K562 (cell line): ENCODE data around the gene CNTF.

Experiments
- BDP1 ChIP-seq: IDR thresholded peaks from 3 replicates; pipeline ENCODE4 v1.6.1; 2011; ENCODE audit not compliant: insufficient read length, insufficient read depth
- CREB1 ChIP-seq, 2 experiments: sonication (generic) in 1 of 2; formaldehyde crosslinking in 1 of 2; IDR thresholded peaks; 2 replicates each; pipeline versions ENCODE4 v1.6.1 to v1.8.0; 2012 to 2022; ENCODE audit warnings: inconsistent platforms in 1 of 2, mild to moderate bottlenecking in 1 of 2, missing genetic modification reagents in 1 of 2, moderate library complexity in 1 of 2
- MAFF ChIP-seq: IDR thresholded peaks from 2 replicates; pipeline ENCODE4 v1.6.1; 2012; ENCODE audit warnings: low read length, improper control_type of control experiment
- TF ChIP-seq, protein P1 (sequence below), 2 experiments: fragments of 450-650 bp; formaldehyde crosslinking in 1 of 2; IDR thresholded peaks; 2 replicates each; pipeline versions ENCODE4 v1.4.0 to v1.6.1; 2014 to 2020; ENCODE audit warnings: mild to moderate bottlenecking in 2 of 2, borderline replicate concordance in 1 of 2, low read depth in 1 of 2
- TF ChIP-seq, protein P2 (sequence below), 3 experiments: IDR thresholded peaks in 2 of 3; conservative IDR thresholded peaks in 1 of 3; 2 replicates each; pipeline ENCODE4 v1.5.1; 2011 to 2012; ENCODE audit warnings: low read length in 3 of 3, mild to moderate bottlenecking in 3 of 3, control low read depth in 2 of 3, improper control_type of control experiment in 1 of 3, inconsistent platforms in 1 of 3, low read depth in 1 of 3, mixed read lengths in 1 of 3, moderate library complexity in 1 of 3; ENCODE audit not compliant: insufficient read depth in 2 of 3

DNA sequence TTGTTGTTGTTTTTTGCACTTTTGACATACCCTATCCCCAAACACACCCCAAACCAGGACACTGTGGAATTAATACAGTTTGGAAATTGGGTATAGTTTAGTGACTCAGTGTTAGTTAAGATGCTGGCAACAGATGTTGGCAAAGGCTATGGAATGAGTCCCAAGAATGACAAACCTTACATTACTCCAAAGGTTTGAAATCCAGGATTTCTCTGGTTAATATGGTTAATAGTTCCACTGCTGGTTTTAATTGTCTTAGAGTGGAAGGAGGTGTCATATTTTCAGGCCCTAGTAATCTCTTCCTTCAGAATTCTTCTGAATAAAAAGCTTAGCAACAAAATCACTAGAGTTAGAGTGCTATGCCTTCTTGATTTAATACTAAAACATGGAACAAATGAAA, 47.6 kb upstream of the CNTF start:
- TF ChIP-seq, protein P1, sequence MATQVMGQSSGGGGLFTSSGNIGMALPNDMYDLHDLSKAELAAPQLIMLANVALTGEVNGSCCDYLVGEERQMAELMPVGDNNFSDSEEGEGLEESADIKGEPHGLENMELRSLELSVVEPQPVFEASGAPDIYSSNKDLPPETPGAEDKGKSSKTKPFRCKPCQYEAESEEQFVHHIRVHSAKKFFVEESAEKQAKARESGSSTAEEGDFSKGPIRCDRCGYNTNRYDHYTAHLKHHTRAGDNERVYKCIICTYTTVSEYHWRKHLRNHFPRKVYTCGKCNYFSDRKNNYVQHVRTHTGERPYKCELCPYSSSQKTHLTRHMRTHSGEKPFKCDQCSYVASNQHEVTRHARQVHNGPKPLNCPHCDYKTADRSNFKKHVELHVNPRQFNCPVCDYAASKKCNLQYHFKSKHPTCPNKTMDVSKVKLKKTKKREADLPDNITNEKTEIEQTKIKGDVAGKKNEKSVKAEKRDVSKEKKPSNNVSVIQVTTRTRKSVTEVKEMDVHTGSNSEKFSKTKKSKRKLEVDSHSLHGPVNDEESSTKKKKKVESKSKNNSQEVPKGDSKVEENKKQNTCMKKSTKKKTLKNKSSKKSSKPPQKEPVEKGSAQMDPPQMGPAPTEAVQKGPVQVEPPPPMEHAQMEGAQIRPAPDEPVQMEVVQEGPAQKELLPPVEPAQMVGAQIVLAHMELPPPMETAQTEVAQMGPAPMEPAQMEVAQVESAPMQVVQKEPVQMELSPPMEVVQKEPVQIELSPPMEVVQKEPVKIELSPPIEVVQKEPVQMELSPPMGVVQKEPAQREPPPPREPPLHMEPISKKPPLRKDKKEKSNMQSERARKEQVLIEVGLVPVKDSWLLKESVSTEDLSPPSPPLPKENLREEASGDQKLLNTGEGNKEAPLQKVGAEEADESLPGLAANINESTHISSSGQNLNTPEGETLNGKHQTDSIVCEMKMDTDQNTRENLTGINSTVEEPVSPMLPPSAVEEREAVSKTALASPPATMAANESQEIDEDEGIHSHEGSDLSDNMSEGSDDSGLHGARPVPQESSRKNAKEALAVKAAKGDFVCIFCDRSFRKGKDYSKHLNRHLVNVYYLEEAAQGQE (IDR thresholded peaks at IDR 0.05; ENCODE audit: borderline replicate concordance) = no peak
- TF ChIP-seq, protein P1 (CRISPR knock-in tag; IDR thresholded peaks at IDR 0.05; ENCODE audit: low read depth) = no peak
- TF ChIP-seq, protein P2, sequence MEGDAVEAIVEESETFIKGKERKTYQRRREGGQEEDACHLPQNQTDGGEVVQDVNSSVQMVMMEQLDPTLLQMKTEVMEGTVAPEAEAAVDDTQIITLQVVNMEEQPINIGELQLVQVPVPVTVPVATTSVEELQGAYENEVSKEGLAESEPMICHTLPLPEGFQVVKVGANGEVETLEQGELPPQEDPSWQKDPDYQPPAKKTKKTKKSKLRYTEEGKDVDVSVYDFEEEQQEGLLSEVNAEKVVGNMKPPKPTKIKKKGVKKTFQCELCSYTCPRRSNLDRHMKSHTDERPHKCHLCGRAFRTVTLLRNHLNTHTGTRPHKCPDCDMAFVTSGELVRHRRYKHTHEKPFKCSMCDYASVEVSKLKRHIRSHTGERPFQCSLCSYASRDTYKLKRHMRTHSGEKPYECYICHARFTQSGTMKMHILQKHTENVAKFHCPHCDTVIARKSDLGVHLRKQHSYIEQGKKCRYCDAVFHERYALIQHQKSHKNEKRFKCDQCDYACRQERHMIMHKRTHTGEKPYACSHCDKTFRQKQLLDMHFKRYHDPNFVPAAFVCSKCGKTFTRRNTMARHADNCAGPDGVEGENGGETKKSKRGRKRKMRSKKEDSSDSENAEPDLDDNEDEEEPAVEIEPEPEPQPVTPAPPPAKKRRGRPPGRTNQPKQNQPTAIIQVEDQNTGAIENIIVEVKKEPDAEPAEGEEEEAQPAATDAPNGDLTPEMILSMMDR (IDR thresholded peaks at IDR 0.05 in 2 of 3, conservative IDR thresholded peaks at IDR 0.05 in 1 of 3; ENCODE audit: insufficient read depth in 2 of 3, low read depth in 1 of 3, low read length in 3 of 3) = no peak
- TF ChIP-seq MAFF (no peak), CREB1 (IDR thresholded peaks at IDR 0.05) (no peak), CREB1 (CRISPR knock-in tag; IDR thresholded peaks at IDR 0.05) (no peak), BDP1 (no peak)
